Smooth muscle cell (in vitro differentiated cells): ENCODE measurements around the gene KCNK4. TPM values are rescaled to one million over a fixed set of nuclear protein-coding genes. Genes with fewer than 3 reads are reported as not detected.

Experiments
- DNase-seq: peaks from one replicate; lab custom pipeline; 2025; ENCODE audit not compliant: unreplicated experiment; lab: John Stamatoyannopoulos, UW
- H2AFZ ChIP-seq: fragments of 200-600 bp; sonication (generic); 2 replicates; pipeline ENCODE4 v1.6.0; 2016; ENCODE audit warnings: antibody characterized with exemption, low read depth, mild to moderate bottlenecking
- H3F3A ChIP-seq: fragments of 200-600 bp; sonication (generic); 2 replicates; pipeline ENCODE4 v1.6.0; 2017; ENCODE audit warnings: antibody characterized with exemption, low read depth
- H3K27ac ChIP-seq: fragments of 200-600 bp; sonication (generic); 2 replicates; pipeline ENCODE4 v1.5.1; 2016; ENCODE audit warnings: low read depth, mild to moderate bottlenecking
- H3K27me3 ChIP-seq: fragments of 200-600 bp; sonication (generic); 2 replicates; pipeline ENCODE4 v1.6.1; 2016; ENCODE audit warnings: low read depth, mild to moderate bottlenecking
- H3K36me3 ChIP-seq: fragments of 200-600 bp; sonication (generic); 2 replicates; pipeline ENCODE4 v1.5.1; 2016; ENCODE audit warnings: low read depth
- H3K4me1 ChIP-seq: fragments of 200-600 bp; sonication (generic); 2 replicates; pipeline ENCODE4 v1.5.1; 2016; ENCODE audit warnings: low read depth
- H3K4me2 ChIP-seq: fragments of 200-600 bp; sonication (generic); 2 replicates; pipeline ENCODE4 v1.6.0; 2016; ENCODE audit warnings: mild to moderate bottlenecking
- H3K4me3 ChIP-seq: fragments of 200-600 bp; sonication (generic); 2 replicates; pipeline ENCODE4 v1.5.1; 2016; ENCODE audit warnings: mild to moderate bottlenecking
- H3K79me2 ChIP-seq: fragments of 200-600 bp; sonication (generic); 2 replicates; pipeline ENCODE4 v1.6.0; 2016; ENCODE audit warnings: low read depth, mild to moderate bottlenecking
- H3K9ac ChIP-seq: fragments of 200-600 bp; sonication (generic); 2 replicates; pipeline ENCODE4 v1.6.0; 2016; ENCODE audit warnings: low read depth
- H3K9me3 ChIP-seq: fragments of 200-600 bp; sonication (generic); replicated peaks from 2 replicates; pipeline ENCODE4 v1.5.1; 2016; ENCODE audit warnings: low read depth
- H4K20me1 ChIP-seq: fragments of 200-600 bp; sonication (generic); 2 replicates; pipeline ENCODE4 v1.6.0; 2016; ENCODE audit warnings: low read depth
- WGBS: methylation state at CpG from one replicate; pipeline ENCODE4 v1.1.7; 2016; ENCODE audit warnings: low lambda C conversion rate; 5-methylcytosine and 5-hydroxymethylcytosine counted together
- polyA plus RNA-seq: library from polyadenylated mRNA; unstranded; fragments of >200 nt; fragmentation: Nextera tagmentation; extraction: Ambion mirVana; gene quantifications from 2 replicates; pipeline ENCODE4 v1.2.1, GENCODE V29; 2016
- total RNA-seq: library from RNA; depleted of rRNA; stranded (reverse); fragments of >200 nt; gene quantifications from 2 replicates; pipeline ENCODE4 v1.2.3, GENCODE V29; 2014
- TF ChIP-seq, protein P1 (sequence below): fragments of 200-600 bp; sonication (generic); IDR thresholded peaks from 2 replicates; pipeline ENCODE4 v1.5.1; 2017; ENCODE audit warnings: borderline replicate concordance, mild to moderate bottlenecking, antibody characterized with exemption; ENCODE audit not compliant: insufficient read depth, poor library complexity, severe bottlenecking

KCNK4 gene
- total and polyA plus RNA-seq, 2 experiments from 2014 or later, result not detected

DNA sequence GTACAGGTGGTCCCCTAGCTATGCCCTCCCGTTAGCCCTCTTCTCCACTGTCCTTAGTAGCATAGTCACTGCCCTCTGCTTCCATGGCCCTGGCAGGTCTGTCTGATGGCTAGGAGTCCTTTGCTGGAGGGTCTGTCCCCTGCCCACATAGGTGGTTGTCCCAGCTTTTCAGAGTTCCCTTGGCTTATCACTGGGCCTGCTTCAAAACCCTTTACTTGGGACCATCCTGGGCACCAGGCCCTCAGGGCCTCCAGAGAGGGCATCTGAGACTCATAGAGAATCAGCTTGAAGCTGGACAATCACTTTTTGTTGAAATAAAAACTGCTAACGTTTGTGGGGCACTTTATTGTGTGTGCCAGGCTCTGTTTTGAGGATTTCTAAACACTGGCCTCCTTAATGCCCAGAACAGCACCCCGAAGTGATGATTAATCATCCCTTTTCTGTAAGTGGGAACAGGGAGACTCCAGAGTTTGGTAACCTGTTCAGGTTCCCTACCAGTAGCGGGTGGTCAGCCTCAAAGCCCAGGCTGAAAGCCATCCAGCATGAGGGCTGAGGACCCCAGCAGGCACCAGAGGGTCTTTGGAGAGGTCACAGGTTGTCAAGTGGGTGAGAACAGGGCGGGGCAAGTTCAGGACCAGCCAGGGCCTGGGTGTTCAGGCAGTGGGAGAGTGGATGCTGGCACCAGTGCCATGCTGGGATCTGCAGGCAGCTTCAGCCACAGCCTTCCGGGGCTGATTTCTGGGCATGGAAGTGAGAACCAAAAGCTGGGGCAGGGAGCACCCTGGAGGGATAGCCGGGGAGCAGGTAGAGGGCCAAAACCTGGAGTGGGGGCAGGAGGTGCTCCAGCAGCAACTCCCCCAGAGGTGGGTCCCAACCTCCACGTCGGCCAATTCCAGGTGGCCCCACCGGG is 495 bp upstream of the KCNK4 start:
- Histone ChIP-seq H3K9ac (no peak overlapping the region), H3K4me2 (no peak overlapping the region), H2AFZ (no peak overlapping the region), H3K4me3 (no peak overlapping the region), H3F3A (no peaks in the 10 kb centered on the region), H3K4me1 (peaks cover 9% of the 10 kb centered on the region), H3K27me3 (peaks cover 59% of the 10 kb centered on the region), H3K36me3 (no peaks in the 10 kb centered on the region), H3K9me3 (no peaks in the 10 kb centered on the region), H3K27ac (no peak overlapping the region), H4K20me1 (peaks cover 20% of the 10 kb centered on the region), H3K79me2 (no peaks in the 10 kb centered on the region)
- TF ChIP-seq, protein P1, sequence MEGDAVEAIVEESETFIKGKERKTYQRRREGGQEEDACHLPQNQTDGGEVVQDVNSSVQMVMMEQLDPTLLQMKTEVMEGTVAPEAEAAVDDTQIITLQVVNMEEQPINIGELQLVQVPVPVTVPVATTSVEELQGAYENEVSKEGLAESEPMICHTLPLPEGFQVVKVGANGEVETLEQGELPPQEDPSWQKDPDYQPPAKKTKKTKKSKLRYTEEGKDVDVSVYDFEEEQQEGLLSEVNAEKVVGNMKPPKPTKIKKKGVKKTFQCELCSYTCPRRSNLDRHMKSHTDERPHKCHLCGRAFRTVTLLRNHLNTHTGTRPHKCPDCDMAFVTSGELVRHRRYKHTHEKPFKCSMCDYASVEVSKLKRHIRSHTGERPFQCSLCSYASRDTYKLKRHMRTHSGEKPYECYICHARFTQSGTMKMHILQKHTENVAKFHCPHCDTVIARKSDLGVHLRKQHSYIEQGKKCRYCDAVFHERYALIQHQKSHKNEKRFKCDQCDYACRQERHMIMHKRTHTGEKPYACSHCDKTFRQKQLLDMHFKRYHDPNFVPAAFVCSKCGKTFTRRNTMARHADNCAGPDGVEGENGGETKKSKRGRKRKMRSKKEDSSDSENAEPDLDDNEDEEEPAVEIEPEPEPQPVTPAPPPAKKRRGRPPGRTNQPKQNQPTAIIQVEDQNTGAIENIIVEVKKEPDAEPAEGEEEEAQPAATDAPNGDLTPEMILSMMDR, result no peak
- 57% methylated on average over 10 of the region's 10 CpGs for WGBS
- no peak for DNase-seq

DNA sequence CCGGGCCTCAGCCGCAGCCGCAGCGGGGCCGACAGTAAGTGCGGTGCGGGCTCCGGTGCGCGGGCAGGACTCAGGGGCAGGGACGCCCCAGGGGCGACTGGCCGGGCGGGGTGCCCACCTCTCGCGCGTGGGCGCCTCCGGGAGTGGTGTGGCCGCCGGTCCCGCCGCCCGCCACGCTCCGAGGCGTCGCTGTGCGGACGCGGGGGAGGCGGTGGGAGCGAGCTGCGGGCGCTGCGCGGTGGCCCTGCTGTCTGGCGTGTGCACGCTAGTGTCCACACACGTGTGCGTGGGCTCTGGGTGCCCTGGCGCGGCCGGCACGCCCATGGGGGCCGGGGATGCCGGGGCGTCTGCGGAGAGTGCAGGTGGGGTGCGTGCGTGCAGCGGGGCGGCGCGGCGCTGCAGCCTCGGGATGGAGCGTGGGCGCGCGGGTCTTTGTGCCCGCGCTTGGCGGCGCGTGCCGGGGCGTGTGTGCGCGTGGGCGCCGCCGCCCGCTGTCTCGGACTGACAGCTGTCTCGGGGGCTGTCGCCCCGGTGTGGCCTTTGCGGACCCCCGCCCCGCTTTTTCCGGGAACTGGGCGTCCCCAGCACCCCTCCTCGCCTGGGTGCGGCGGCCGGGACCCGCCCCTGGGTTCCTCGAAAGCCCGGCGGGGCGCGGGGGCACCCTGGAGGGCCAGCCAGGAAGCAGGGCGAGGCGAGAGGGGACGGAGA is 804 bp downstream of the KCNK4 start:
- Histone ChIP-seq H3K4me3 (peak overlapping the region; percentile 44), H3K36me3 (no peaks in the 10 kb centered on the region), H2AFZ (no peak overlapping the region), H3K27ac (no peak overlapping the region), H3K9ac (no peak overlapping the region), H4K20me1 (peaks cover 20% of the 10 kb centered on the region), H3K79me2 (no peaks in the 10 kb centered on the region), H3K27me3 (peaks cover 72% of the 10 kb centered on the region), H3F3A (no peaks in the 10 kb centered on the region), H3K4me1 (peaks cover 5% of the 10 kb centered on the region), H3K9me3 (no peaks in the 10 kb centered on the region), H3K4me2 (peak overlapping the region; percentile 88)
- TF ChIP-seq, protein P1, result no peak
- 4% methylated on average over 18 of the region's 96 CpGs for WGBS
- DNase-seq, result no peak

DNA sequence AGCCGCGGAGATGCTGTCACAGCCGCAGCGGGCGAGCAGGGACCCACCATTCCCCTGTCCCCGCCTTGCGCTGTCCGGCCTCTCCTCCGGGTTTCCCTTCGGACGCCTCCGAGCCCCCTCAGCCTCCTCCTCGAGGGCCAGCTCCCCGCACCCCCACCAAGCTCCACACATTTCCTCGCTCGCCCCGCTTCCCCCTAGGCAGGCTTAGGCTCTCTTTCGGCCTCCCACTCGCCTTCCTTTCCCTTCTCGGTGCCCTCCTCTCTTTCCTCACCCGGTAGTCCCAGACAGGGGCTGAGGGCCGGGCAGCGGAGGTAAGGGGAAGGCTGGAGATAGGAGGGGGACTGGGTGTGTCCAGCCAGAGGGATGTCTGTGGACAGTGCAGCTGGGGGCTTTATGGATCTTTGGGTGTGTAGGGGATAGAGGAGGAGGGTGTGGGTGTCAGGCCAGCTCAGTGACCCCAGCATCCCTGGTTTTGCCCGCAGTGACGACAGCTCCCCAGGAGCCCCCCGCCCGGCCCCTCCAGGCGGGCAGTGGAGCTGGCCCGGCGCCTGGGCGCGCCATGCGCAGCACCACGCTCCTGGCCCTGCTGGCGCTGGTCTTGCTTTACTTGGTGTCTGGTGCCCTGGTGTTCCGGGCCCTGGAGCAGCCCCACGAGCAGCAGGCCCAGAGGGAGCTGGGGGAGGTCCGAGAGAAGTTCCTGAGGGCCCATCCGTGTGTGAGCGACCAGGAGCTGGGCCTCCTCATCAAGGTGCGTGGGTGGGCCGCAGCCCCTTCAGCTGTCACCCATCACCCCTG is 1.6 kb downstream of the KCNK4 start:
- H3K79me2 ChIP-seq, result no peaks in the 10 kb centered on the region
- peak overlapping the region; percentile 44 for H3K4me3 ChIP-seq
- TF ChIP-seq, protein P1, result no peak
- H3K9ac ChIP-seq, result no peak overlapping the region
- 42% methylated on average over 21 of the region's 42 CpGs for WGBS
- H2AFZ ChIP-seq, result no peak overlapping the region
- H3F3A ChIP-seq, result no peaks in the 10 kb centered on the region
- peak overlapping the region; percentile 88 for H3K4me2 ChIP-seq
- no peaks in the 10 kb centered on the region for H3K9me3 ChIP-seq
- no peak for DNase-seq
- H3K27ac ChIP-seq, result no peak overlapping the region
- H3K27me3 ChIP-seq, result peaks cover 79% of the 10 kb centered on the region
- H4K20me1 ChIP-seq, result peaks cover 20% of the 10 kb centered on the region
- H3K36me3 ChIP-seq, result no peaks in the 10 kb centered on the region
- H3K4me1 ChIP-seq, result peaks cover 5% of the 10 kb centered on the region
